GM23338 (cell line): Measurements from ENCODE around the gene UBE2F. TPM values are rescaled to one million over a fixed set of nuclear protein-coding genes. Genes with fewer than 3 reads are reported as not detected.

Experiments used
- ATAC-seq: fragments of 200-7000 bp; cut with Tn5 transposase; 3 replicates; pipeline ENCODE4 v1.9.1; 2020
- DNase-seq: peaks from one replicate; pipeline ENCODE4 v3.0.0-alpha.2; 2015; ENCODE audit warnings: low spot score
- H2AFZ ChIP-seq: fragments of 200-600 bp; sonication (generic); 2 replicates; pipeline ENCODE4 v1.8.0; 2016; ENCODE audit warnings: antibody characterized with exemption, mild to moderate bottlenecking, moderate library complexity
- H3F3A ChIP-seq: fragments of 200-600 bp; sonication (generic); replicated peaks from 2 replicates; pipeline ENCODE4 v1.8.0; 2017; ENCODE audit warnings: antibody characterized with exemption, mixed run types, low read depth
- H3K27ac ChIP-seq: fragments of 200-600 bp; sonication (generic); 2 replicates; pipeline ENCODE4 v1.6.1; 2016; ENCODE audit warnings: low read depth
- H3K27me3 ChIP-seq: fragments of 200-600 bp; sonication (generic); 2 replicates; pipeline ENCODE4 v1.8.0; 2016; ENCODE audit warnings: mild to moderate bottlenecking, mixed run types, moderate library complexity; ENCODE audit not compliant: insufficient read depth
- H3K36me3 ChIP-seq: fragments of 200-600 bp; sonication (generic); 2 replicates; pipeline ENCODE4 v1.8.0; 2016; ENCODE audit warnings: mild to moderate bottlenecking; ENCODE audit not compliant: insufficient read depth
- H3K4me1 ChIP-seq: fragments of 200-600 bp; sonication (generic); 2 replicates; pipeline ENCODE4 v1.8.0; 2016; ENCODE audit warnings: mild to moderate bottlenecking, moderate library complexity; ENCODE audit not compliant: insufficient read depth
- H3K4me2 ChIP-seq: fragments of 200-600 bp; sonication (generic); 2 replicates; pipeline ENCODE4 v1.7.1; 2017; ENCODE audit warnings: mixed run types
- H3K4me3 ChIP-seq: fragments of 200-600 bp; sonication (generic); 2 replicates; pipeline ENCODE4 v1.6.1; 2016; ENCODE audit warnings: mixed run types
- H3K79me2 ChIP-seq: fragments of 200-600 bp; sonication (generic); replicated peaks from 2 replicates; pipeline ENCODE4 v1.8.0; 2017; ENCODE audit warnings: mild to moderate bottlenecking; ENCODE audit not compliant: insufficient read depth
- H3K9me2 ChIP-seq: fragments of 200-600 bp; sonication (generic); 2 replicates; pipeline ENCODE4 v1.8.0; 2017; ENCODE audit not compliant: insufficient read depth
- H4K20me1 ChIP-seq: fragments of 200-600 bp; sonication (generic); replicated peaks from 2 replicates; pipeline ENCODE4 v1.8.0; 2017; ENCODE audit warnings: mild to moderate bottlenecking; ENCODE audit not compliant: insufficient read depth
- H3K27ac Mint-ChIP-seq: 2 replicates; pipeline ENCODE4 v1.8.0; 2020; ENCODE audit warnings: inconsistent platforms, mild to moderate bottlenecking, moderate library complexity, mixed read lengths
- H3K27me3 Mint-ChIP-seq: 3 replicates; pipeline ENCODE4 v1.8.0; 2022; ENCODE audit warnings: low read depth, mild to moderate bottlenecking, moderate library complexity, mixed read lengths, inconsistent platforms; ENCODE audit not compliant: insufficient read depth, poor library complexity
- H3K36me3 Mint-ChIP-seq: 3 replicates; pipeline ENCODE4 v1.8.0; 2021; ENCODE audit warnings: low read depth, mild to moderate bottlenecking, inconsistent platforms, moderate library complexity, mixed read lengths
- H3K4me1 Mint-ChIP-seq: 3 replicates; pipeline ENCODE4 v1.8.0; 2020; ENCODE audit warnings: mild to moderate bottlenecking, inconsistent platforms, mixed read lengths
- H3K4me3 Mint-ChIP-seq: 3 replicates; pipeline ENCODE4 v1.8.0; 2021; ENCODE audit warnings: moderate library complexity, mild to moderate bottlenecking, inconsistent platforms, mixed read lengths
- H3K9me3 Mint-ChIP-seq: 3 replicates; pipeline ENCODE4 v1.8.0; 2020; ENCODE audit warnings: moderate library complexity, mild to moderate bottlenecking, inconsistent platforms, mixed read lengths
- CREB1 ChIP-seq: fragments of 250-450 bp; sonication (Bioruptor Pico); IDR thresholded peaks from 2 replicates; pipeline ENCODE4 v1.5.0; 2020; ENCODE audit warnings: low read depth, mild to moderate bottlenecking, moderate library complexity
- CTCF ChIP-seq, 2 experiments: fragments of 200-600 bp in 1 of 2; sonication (generic) in 1 of 2; conservative IDR thresholded peaks; 2 replicates each; pipeline versions ENCODE4 v1.5.1 to v1.6.1; 2016 to 2017; ENCODE audit warnings: antibody characterized with exemption in 2 of 2, low read depth in 2 of 2, mild to moderate bottlenecking in 2 of 2, moderate library complexity in 1 of 2
- ETS1 ChIP-seq: IDR thresholded peaks from 2 replicates; pipeline ENCODE4 v1.6.1; 2016; ENCODE audit warnings: antibody characterized with exemption
- EZH2 ChIP-seq: fragments of 200-600 bp; sonication (generic); IDR thresholded peaks from one replicate; pipeline ENCODE4 v1.8.0; 2017; ENCODE audit warnings: antibody characterized with exemption, mild to moderate bottlenecking, low read depth; ENCODE audit not compliant: unreplicated experiment
- EZH2phosphoT487 ChIP-seq: fragments of 200-600 bp; sonication (generic); IDR thresholded peaks from one replicate; pipeline ENCODE4 v1.8.1; 2018; ENCODE audit warnings: antibody characterized with exemption; ENCODE audit not compliant: unreplicated experiment
- JUNB ChIP-seq: IDR thresholded peaks from one replicate; pipeline ENCODE4 v1.6.1; 2016; ENCODE audit warnings: antibody characterized with exemption; ENCODE audit not compliant: unreplicated experiment
- NANOG ChIP-seq: IDR thresholded peaks from 2 replicates; pipeline ENCODE4 v1.6.1; 2016; ENCODE audit warnings: antibody characterized with exemption, borderline replicate concordance
- POLR2AphosphoS5 ChIP-seq: IDR thresholded peaks from 2 replicates; pipeline ENCODE4 v1.6.1; 2016; ENCODE audit warnings: antibody characterized with exemption, low read depth
- REST ChIP-seq: IDR thresholded peaks from one replicate; pipeline ENCODE4 v1.6.1; 2018; ENCODE audit warnings: antibody characterized with exemption; ENCODE audit not compliant: unreplicated experiment
- STAT1 ChIP-seq: IDR thresholded peaks from one replicate; pipeline ENCODE4 v1.6.1; 2016; ENCODE audit warnings: antibody characterized with exemption; ENCODE audit not compliant: unreplicated experiment
- ZNF331 ChIP-seq: fragments of 250-450 bp; sonication (Bioruptor Pico); IDR thresholded peaks from 2 replicates; pipeline ENCODE4 v1.5.0; 2020; ENCODE audit warnings: low read depth, mild to moderate bottlenecking, moderate library complexity
- ZNF462 ChIP-seq: fragments of 250-450 bp; sonication (Bioruptor Pico); IDR thresholded peaks from 2 replicates; pipeline ENCODE4 v1.5.0; 2020; ENCODE audit warnings: mild to moderate bottlenecking, moderate library complexity
- polyA plus RNA-seq: library from polyadenylated mRNA; unstranded; fragments of >200 nt; fragmentation: Nextera tagmentation; extraction: Ambion mirVana; gene quantifications from 2 replicates; pipeline ENCODE4 v1.2.1, GENCODE V29; 2016
- total RNA-seq: library from RNA; depleted of rRNA; stranded (reverse); fragments of >200 nt; shearing (Covaris generic); gene quantifications from 2 replicates; pipeline ENCODE4 v1.2.3, GENCODE V29; 2014

The UBE2F gene
- total and polyA plus RNA-seq, 2 experiments from 2014 or later: 98.2 to 106 TPM

GRCh38 chr2:238009563-238009962, 42.7 kb downstream of the UBE2F start:
- H3K4me3 Mint-ChIP-seq: no peak overlapping the region

More at GRCh38 chr2:238009563-238009962, 42.7 kb downstream of the UBE2F start:
- no peak overlapping the region for H2AFZ ChIP-seq
- Mint-ChIP-seq H3K9me3 (no peaks in the 10 kb centered on the region), H3K27me3 (no peaks in the 10 kb centered on the region), H3K4me1 (peaks cover 1% of the 10 kb centered on the region; the same call in 1 of the 3 replicates), H3K27ac (no peak overlapping the region), H3K36me3 (no peaks in the 10 kb centered on the region; the same call in 2 of the 3 replicates)
- H3K27ac ChIP-seq: no peak overlapping the region
- H3K36me3 ChIP-seq: no peaks in the 10 kb centered on the region
- no peaks in the 10 kb centered on the region for H3F3A ChIP-seq
- DNase-seq (no peak), ATAC-seq (no peak)
- no peaks in the 10 kb centered on the region for H3K9me2 ChIP-seq
- H3K4me1 ChIP-seq: no peaks in the 10 kb centered on the region
- TF ChIP-seq CREB1 (CRISPR knock-in tag) (no peak), JUNB (no peak), STAT1 (no peak), NANOG (no peak), EZH2 (no peak), ZNF462 (CRISPR knock-in tag) (no peak), POLR2AphosphoS5 (no peak), ZNF331 (no peak), CTCF (conservative IDR thresholded peaks at IDR 0.05; ENCODE audit: low read depth in 2 of 2) (no peak), ETS1 (no peak), EZH2phosphoT487 (no peak), REST (no peak)
- H3K79me2 ChIP-seq: peaks cover 33% of the 10 kb centered on the region
- peaks cover 5% of the 10 kb centered on the region; the same call in 1 of the 2 replicates for H4K20me1 ChIP-seq
- no peak overlapping the region for H3K4me3 ChIP-seq
- no peaks in the 10 kb centered on the region for H3K27me3 ChIP-seq
- no peak overlapping the region for H3K4me2 ChIP-seq
